DMS153 treated with DMSO at 0.1 percent for 48 hours (cell line): ENCODE results near the gene PPP1CA.

Source experiments
- DNase-seq: peaks from one replicate; lab custom pipeline; 2025; ENCODE audit not compliant: unreplicated experiment; lab: John Stamatoyannopoulos, UW

The PPP1CA gene

GRCh38 chr11:67370351-67371076 lies 31.1 kb downstream of the PPP1CA start:
- no peak for DNase-seq

- DNase-seq = no peak
Measured at GRCh38 chr11:67369801-67370284, 31.8 kb downstream of the PPP1CA start.

GRCh38 chr11:67369275-67369674 lies 32.4 kb downstream of the PPP1CA start:
- DNase-seq = no peak

- DNase-seq = no peak
Measured at GRCh38 chr11:67368621-67369020, 33.0 kb downstream of the PPP1CA start.

GRCh38 chr11:67367761-67368227 lies 33.9 kb downstream of the PPP1CA start:
- DNase-seq = no peak

- no peak for DNase-seq
Measured at GRCh38 chr11:67366961-67367760, 34.5 kb downstream of the PPP1CA start.

GRCh38 chr11:67366546-67366945 lies 35.1 kb downstream of the PPP1CA start:
- DNase-seq = no peak

GRCh38 chr11:67365736-67366444 lies 35.8 kb downstream of the PPP1CA start:
- DNase-seq = no peak

- no peak for DNase-seq
Measured at GRCh38 chr11:67364783-67365722, 36.6 kb downstream of the PPP1CA start.

GRCh38 chr11:67364169-67364568 lies 37.5 kb downstream of the PPP1CA start:
- no peak for DNase-seq

- no peak for DNase-seq
Measured at GRCh38 chr11:67357831-67358670, 43.6 kb downstream of the PPP1CA start.

- peak; percentile 50 for DNase-seq
Measured at GRCh38 chr11:67356864-67357561, 44.6 kb downstream of the PPP1CA start.

- DNase-seq = no peak
Measured at GRCh38 chr11:67356387-67356863, 45.2 kb downstream of the PPP1CA start.

- no peak for DNase-seq
Measured at GRCh38 chr11:67355794-67356386, 45.8 kb downstream of the PPP1CA start.

- no peak for DNase-seq
Measured at GRCh38 chr11:67355023-67355793, 46.5 kb downstream of the PPP1CA start.

- DNase-seq = no peak
Measured at GRCh38 chr11:67354075-67355022, 47.3 kb downstream of the PPP1CA start.
